Activated naive CD4-positive, alpha-beta T cell (primary cell): Measurements from ENCODE around the gene BTN2A1.
"Not testable (repeated sequence)": the region's sequence is repeated elsewhere in the genome, so short reads cannot be mapped to it uniquely, and the experiment has no call there.

ENCODE experiments used
- DNase-seq, 4 experiments: peaks; one replicate each; lab custom pipeline; 2025; lab: John Stamatoyannopoulos, UW

The BTN2A1 gene

GRCh38 chr6:26493258-26493657 lies 35.5 kb downstream of the BTN2A1 start:
- DNase-seq: no peak

- no peak for DNase-seq
These were observed 36.4 kb downstream of the BTN2A1 start for GRCh38 chr6:26494117-26494516.

DNA sequence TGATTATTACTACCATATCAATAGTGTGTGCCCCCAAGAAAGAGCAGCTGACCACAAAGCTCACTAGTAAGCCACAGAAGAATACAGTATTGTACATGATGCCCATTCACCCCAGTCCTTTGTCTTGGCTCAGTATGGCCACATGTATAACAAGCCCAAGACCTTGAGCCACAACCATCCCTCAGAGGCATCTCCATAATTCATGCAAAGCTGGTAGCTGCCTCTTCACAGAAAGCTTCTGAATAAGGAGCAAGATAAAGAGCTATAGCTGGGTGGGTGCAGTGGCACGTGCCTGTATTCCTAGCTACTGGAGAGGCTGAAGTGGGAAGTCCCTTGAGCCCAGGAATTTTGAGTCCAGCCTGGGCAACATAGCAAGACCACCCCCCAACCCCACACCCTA lies 37.5 kb downstream of the BTN2A1 start:
- DNase-seq: no peak

GRCh38 chr6:26497610-26498009 lies 39.9 kb downstream of the BTN2A1 start:
- DNase-seq: no peak

GRCh38 chr6:26500102-26500501 lies 42.3 kb downstream of the BTN2A1 start, which contains the start of gene BTN1A1:
BTN1A1 (plus strand) TSS chr6:26500303; CDS start chr6:26501287, 984 bp downstream.
- no peak for DNase-seq

- peak in 2 of 4 experiments; percentile 4 to 18 for DNase-seq
These were observed 43.8 kb downstream of the BTN2A1 start for GRCh38 chr6:26501482-26501986.

GRCh38 chr6:26502165-26502564 lies 44.4 kb downstream of the BTN2A1 start:
- no peak for DNase-seq

GRCh38 chr6:26502626-26503025 lies 44.9 kb downstream of the BTN2A1 start:
- no peak for DNase-seq

- no peak for DNase-seq
These were observed 49.9 kb downstream of the BTN2A1 start for GRCh38 chr6:26507658-26508057.

- DNase-seq: not testable (repeated sequence)
These were observed 53.3 kb downstream of the BTN2A1 start for GRCh38 chr6:26511033-26511432.

GRCh38 chr6:26514984-26515383 lies 57.2 kb downstream of the BTN2A1 start:
- DNase-seq: no peak

- no peak for DNase-seq
These were observed 59.0 kb downstream of the BTN2A1 start for GRCh38 chr6:26516481-26517427.
